ENCODE data around the gene STAT5B. TPM values are rescaled to one million over a fixed set of nuclear protein-coding genes. Genes with fewer than 3 reads are reported as not detected.

Gene STAT5B
- total and polyA plus RNA-seq, 11 donors, result 13.0 to 51.9 (median 31.4) TPM

- Histone ChIP-seq H3K4me3 (no peak overlapping the region), H3K27ac (peak overlapping the region in 9 of 12 donors; percentile 5 to 69 (median 45)), H3K27me3 (no peaks in the 10 kb centered on the region), H3K9me3 (no peaks in the 10 kb centered on the region), H3K36me3 (peaks cover 0 to 36% (median 26%) of the 10 kb centered on the region in 9 donors), H3K4me1 (peaks cover 0 to 23% (median 16%) of the 10 kb centered on the region in 12 donors)
- WGBS, 4 donors, result 51 to 63% (median 55%) methylated on average over 11 of the region's 11 CpGs
- ATAC-seq (peak in 1 of 4 donors; percentile 48), DNase-seq (no peak)
- intact Hi-C loops (cut with DNase I), result loop anchor here in 3 of 10 donors (5.0 to 10.0 kb wide), 3 partner anchors 44 to 49 kb away; partner anchors contain the start of gene STAT5B (in 2 of the 3)
- TF ChIP-seq, protein P1, sequence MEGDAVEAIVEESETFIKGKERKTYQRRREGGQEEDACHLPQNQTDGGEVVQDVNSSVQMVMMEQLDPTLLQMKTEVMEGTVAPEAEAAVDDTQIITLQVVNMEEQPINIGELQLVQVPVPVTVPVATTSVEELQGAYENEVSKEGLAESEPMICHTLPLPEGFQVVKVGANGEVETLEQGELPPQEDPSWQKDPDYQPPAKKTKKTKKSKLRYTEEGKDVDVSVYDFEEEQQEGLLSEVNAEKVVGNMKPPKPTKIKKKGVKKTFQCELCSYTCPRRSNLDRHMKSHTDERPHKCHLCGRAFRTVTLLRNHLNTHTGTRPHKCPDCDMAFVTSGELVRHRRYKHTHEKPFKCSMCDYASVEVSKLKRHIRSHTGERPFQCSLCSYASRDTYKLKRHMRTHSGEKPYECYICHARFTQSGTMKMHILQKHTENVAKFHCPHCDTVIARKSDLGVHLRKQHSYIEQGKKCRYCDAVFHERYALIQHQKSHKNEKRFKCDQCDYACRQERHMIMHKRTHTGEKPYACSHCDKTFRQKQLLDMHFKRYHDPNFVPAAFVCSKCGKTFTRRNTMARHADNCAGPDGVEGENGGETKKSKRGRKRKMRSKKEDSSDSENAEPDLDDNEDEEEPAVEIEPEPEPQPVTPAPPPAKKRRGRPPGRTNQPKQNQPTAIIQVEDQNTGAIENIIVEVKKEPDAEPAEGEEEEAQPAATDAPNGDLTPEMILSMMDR (IDR thresholded peaks at IDR 0.05), result no peak
- TF ChIP-seq POLR2A (IDR thresholded peaks at IDR 0.05), result no peak
Measured at GRCh38 chr17:42227849-42228700, 48.1 kb downstream of the STAT5B start.

- Histone ChIP-seq H3K4me1 (peaks cover 0 to 23% (median 16%) of the 10 kb centered on the region in 12 donors), H3K27me3 (no peaks in the 10 kb centered on the region), H3K9me3 (no peaks in the 10 kb centered on the region), H3K27ac (no peak overlapping the region), H3K4me3 (no peak overlapping the region), H3K36me3 (peaks cover 0 to 55% (median 35%) of the 10 kb centered on the region in 9 donors)
- intact Hi-C loops (cut with DNase I), result loop anchor here in 3 of 10 donors (5.0 to 10.0 kb wide), 3 partner anchors 47 to 52 kb away; partner anchors contain the start of gene STAT5B (in 2 of the 3)
- no peak for DNase-seq
- ATAC-seq, result no peak
- TF ChIP-seq POLR2A (IDR thresholded peaks at IDR 0.05), result no peak
- TF ChIP-seq, protein P1 (IDR thresholded peaks at IDR 0.05), result no peak
- WGBS, 4 donors, result 92 to 96% (median 95%) methylated on average over 5 of the region's 5 CpGs
Measured at GRCh38 chr17:42225646-42226045, 50.5 kb downstream of the STAT5B start.

DNA sequence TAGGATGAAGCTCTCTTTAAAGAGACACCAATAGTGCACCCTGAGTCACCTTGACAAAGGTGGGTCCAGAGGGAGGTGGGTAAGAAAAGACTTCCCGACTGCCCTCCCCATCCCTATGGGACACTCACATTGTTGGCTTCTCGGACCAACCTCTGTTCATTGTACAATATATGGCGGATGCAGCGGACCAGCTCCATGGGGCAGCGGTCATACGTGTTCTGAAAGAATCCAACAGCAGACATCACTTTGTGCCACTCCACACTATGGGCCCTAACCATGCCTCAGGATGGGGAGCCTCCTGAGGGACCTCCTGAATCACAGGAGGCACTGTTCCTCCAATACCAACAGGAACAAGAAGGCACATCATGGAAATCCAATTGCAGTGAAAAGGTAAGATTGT, 51.5 kb downstream of the STAT5B start:
- H3K27ac ChIP-seq, result no peak overlapping the region
- TF ChIP-seq, protein P1 (IDR thresholded peaks at IDR 0.05), result no peak
- no peak for TF ChIP-seq POLR2A (IDR thresholded peaks at IDR 0.05)
- no peak overlapping the region for H3K4me3 ChIP-seq
- 95 to 100% (median 96%) methylated on average over 2 to 6 of the region's 6 CpGs for WGBS, 4 donors
- peaks cover 0 to 23% (median 16%) of the 10 kb centered on the region in 12 donors for H3K4me1 ChIP-seq
- intact Hi-C loops (cut with DNase I), result loop anchor here in 3 of 10 donors (5.0 to 10.0 kb wide), 3 partner anchors 48 to 53 kb away; partner anchors contain the start of gene STAT5B (in 2 of the 3)
- ATAC-seq (no peak), DNase-seq (no peak)
- H3K27me3 ChIP-seq, result no peaks in the 10 kb centered on the region
- no peaks in the 10 kb centered on the region for H3K9me3 ChIP-seq
- H3K36me3 ChIP-seq, result peaks cover 0 to 59% (median 44%) of the 10 kb centered on the region in 9 donors
